Right lobe of liver (tissue), 6 donors: ENCODE results near the gene ADI1. TPM values are rescaled to one million over a fixed set of nuclear protein-coding genes. Genes with fewer than 3 reads are reported as not detected.

Source experiments
- ATAC-seq, 4 donors: fragments of 200-7000 bp; cut with Tn5 transposase; one replicate each; pipeline ENCODE4 v1.9.1; 2020; ENCODE audit warnings: mild to moderate bottlenecking in 4 of 4, moderate library complexity in 4 of 4
- DNase-seq, 3 donors: peaks; one replicate each; pipeline ENCODE4 v3.0.0-alpha.2; 2020
- H3K27ac ChIP-seq, 3 donors: fragments of 200-600 bp; one replicate each; pipeline ENCODE4 v1.8.0; 2022
- H3K27me3 ChIP-seq, 2 donors: fragments of 200-600 bp; one replicate each; pipeline ENCODE4 v1.8.0; 2022
- H3K36me3 ChIP-seq, 4 donors: fragments of 200-600 bp; sonication (generic) in 1 of 4; one replicate each; pipeline versions ENCODE4 v1.5.1 to v1.8.0; 2017 to 2022; ENCODE audit warnings: control low read depth in 1 of 4
- H3K4me1 ChIP-seq, 4 donors: fragments of 200-600 bp; sonication (generic) in 1 of 4; one replicate each; pipeline versions ENCODE4 v1.5.1 to v1.8.0; 2017 to 2022; ENCODE audit warnings: control low read depth in 1 of 4
- H3K4me3 ChIP-seq, 3 donors: fragments of 200-600 bp; one replicate each; pipeline ENCODE4 v1.8.0; 2022
- H3K9me3 ChIP-seq, 4 donors: fragments of 200-600 bp; sonication (generic) in 1 of 4; one replicate each; pipeline versions ENCODE4 v1.5.1 to v1.8.0; 2017 to 2022; ENCODE audit warnings: control low read depth in 1 of 4
- CTCF ChIP-seq, 4 donors: fragments of 200-600 bp in 3 of 4; fragments of 450-650 bp in 1 of 4; IDR thresholded peaks; one replicate each; pipeline versions ENCODE4 v1.5.1 to v1.8.0; 2016 to 2022; ENCODE audit warnings: antibody characterized with exemption in 4 of 4, mild to moderate bottlenecking in 2 of 4
- POLR2A ChIP-seq: fragments of 450-650 bp; IDR thresholded peaks from one replicate; pipeline ENCODE4 v1.6.1; 2017; ENCODE audit warnings: antibody characterized with exemption, mild to moderate bottlenecking
- WGBS: methylation state at CpG from one replicate; pipeline ENCODE4 v1.1.6; 2018; ENCODE audit warnings: low coverage, low lambda C conversion rate; ENCODE audit not compliant: insufficient coverage; ENCODE audit errors: missing lambda C conversion rate; 5-methylcytosine and 5-hydroxymethylcytosine counted together
- intact Hi-C, 2 donors: fragments of 100-400 bp; cut with DNase I; formaldehyde crosslinking; loops; one replicate each; pipeline versions ENCODE4 v1.11.2 to v1.14.1; 2022
- total RNA-seq, 6 experiments: library from RNA; depleted of rRNA in 2 of 6; stranded (reverse); fragments of >200 nt in 2 of 6; fragmentation: NEBNext Ultra II Directional in 3 of 6; extraction: Animal tissue kit (Norgen Biotek cat#: 25700) in 3 of 6; gene quantifications; one replicate each; pipeline versions ENCODE4 v1.1.0 to v1.2.4, GENCODE V29; 2016 to 2023
- donor health status: DM: no; HTN: yes; CAD: no.
- donor health status: DM: no; HTN: no; CAD: no.
- donor health status: DM: no; HTN: no; CAD: no.
- donor health status: DM: no; HTN: yes; CAD: no.
- donor health status: DM: no; HTN: yes; CAD: no.

ADI1 gene
- total RNA-seq, 6 experiments from 2014 or later = 165 to 470 (median 246) TPM

- Histone ChIP-seq H3K4me1 (peaks cover 0 to 36% (median 16%) of the 10 kb centered on the region in 4 donors), H3K27ac (no peak overlapping the region), H3K9me3 (no peaks in the 10 kb centered on the region), H3K27me3 (no peaks in the 10 kb centered on the region), H3K36me3 (no peaks in the 10 kb centered on the region), H3K4me3 (no peak overlapping the region)
- 98% methylated on average over 6 of the region's 22 CpGs for WGBS
- TF ChIP-seq CTCF (IDR thresholded peaks at IDR 0.05) (no peak), POLR2A (no peak)
- ATAC-seq (no peak), DNase-seq (no peak)
- intact Hi-C loops = no loop called here
Observed at GRCh38 chr2:3526871-3527270, 7.5 kb upstream of the ADI1 start.

- 15% methylated on average over 4 of the region's 4 CpGs for WGBS
- peak overlapping the region; percentile 45 to 67 (median 48) for H3K27ac ChIP-seq
Observed at GRCh38 chr2:3523551-3524041, 4.3 kb upstream of the ADI1 start.

GRCh38 chr2:3522961-3523421 lies 3.7 kb upstream of the ADI1 start:
- Histone ChIP-seq H3K9me3 (no peaks in the 10 kb centered on the region), H3K4me3 (no peak overlapping the region), H3K27me3 (no peaks in the 10 kb centered on the region), H3K36me3 (no peaks in the 10 kb centered on the region), H3K4me1 (peaks cover 0 to 52% (median 16%) of the 10 kb centered on the region in 4 donors), H3K27ac (peak overlapping the region; percentile 45 to 67 (median 48))
- DNase-seq = no peak
- intact Hi-C loops = no loop called here
- TF ChIP-seq POLR2A (no peak), CTCF (IDR thresholded peaks at IDR 0.05) (no peak)
- WGBS = 54% methylated on average over 13 of the region's 13 CpGs
- no peak for ATAC-seq

More at GRCh38 chr2:3523551-3524041, 4.3 kb upstream of the ADI1 start:
- TF ChIP-seq POLR2A (no peak), CTCF (IDR thresholded peaks at IDR 0.05) (no peak)
- H3K27me3 ChIP-seq = no peaks in the 10 kb centered on the region
- no peak for DNase-seq
- ATAC-seq = peak in 2 of 4 donors; percentile 3 to 10
- H3K4me3 ChIP-seq = no peak overlapping the region
- H3K4me1 ChIP-seq = peaks cover 0 to 52% (median 16%) of the 10 kb centered on the region in 4 donors
- no peaks in the 10 kb centered on the region for H3K9me3 ChIP-seq
- intact Hi-C loops = no loop called here
- no peaks in the 10 kb centered on the region for H3K36me3 ChIP-seq

GRCh38 chr2:3520591-3520990 lies 1.3 kb upstream of the ADI1 start:
- peak overlapping the region in 1 of 3 donors; percentile 99 for H3K4me3 ChIP-seq
- WGBS = 91% methylated on average over 5 of the region's 6 CpGs
- ATAC-seq = no peak
- H3K4me1 ChIP-seq = peaks cover 0 to 51% (median 16%) of the 10 kb centered on the region in 4 donors
- H3K9me3 ChIP-seq = no peaks in the 10 kb centered on the region
- intact Hi-C loops = no loop called here
- H3K27me3 ChIP-seq = no peaks in the 10 kb centered on the region
- TF ChIP-seq CTCF (IDR thresholded peaks at IDR 0.05) (no peak), POLR2A (no peak)
- no peak overlapping the region for H3K27ac ChIP-seq
- peaks cover 0 to 5% (median 0%) of the 10 kb centered on the region in 4 donors for H3K36me3 ChIP-seq
- peak in 1 of 3 donors; percentile 24 for DNase-seq
